NCI-H146 treated with DMSO at 0.1 percent for 48 hours (cell line): Measurements from ENCODE around the gene TMEM40.
"Not testable (repeated sequence)": the region's sequence is repeated elsewhere in the genome, so short reads cannot be mapped to it uniquely, and the experiment has no call there.

Experiments used
- DNase-seq: peaks from one replicate; lab custom pipeline; 2025; ENCODE audit not compliant: unreplicated experiment; lab: John Stamatoyannopoulos, UW

Gene TMEM40

DNA sequence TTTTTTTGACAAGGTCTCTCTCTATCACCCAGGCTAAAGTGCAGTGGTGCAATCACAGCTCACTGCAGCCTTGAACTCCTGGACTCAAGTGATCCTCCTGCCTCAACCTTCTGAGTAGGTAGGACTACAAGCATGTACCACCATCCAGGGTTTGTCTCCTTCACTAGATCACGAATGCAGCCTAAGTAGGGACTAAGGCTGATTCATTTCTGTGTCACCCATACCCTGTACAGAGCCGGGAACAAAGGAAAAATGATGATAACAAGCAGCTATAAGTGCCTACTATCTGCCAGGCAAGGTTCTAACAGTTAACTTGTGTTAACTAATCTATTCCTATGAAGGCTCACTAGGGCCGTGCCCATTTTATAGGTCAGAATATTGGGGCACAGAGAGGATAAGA lies 7.0 kb downstream of the TMEM40 start:
- DNase-seq = no peak

DNA sequence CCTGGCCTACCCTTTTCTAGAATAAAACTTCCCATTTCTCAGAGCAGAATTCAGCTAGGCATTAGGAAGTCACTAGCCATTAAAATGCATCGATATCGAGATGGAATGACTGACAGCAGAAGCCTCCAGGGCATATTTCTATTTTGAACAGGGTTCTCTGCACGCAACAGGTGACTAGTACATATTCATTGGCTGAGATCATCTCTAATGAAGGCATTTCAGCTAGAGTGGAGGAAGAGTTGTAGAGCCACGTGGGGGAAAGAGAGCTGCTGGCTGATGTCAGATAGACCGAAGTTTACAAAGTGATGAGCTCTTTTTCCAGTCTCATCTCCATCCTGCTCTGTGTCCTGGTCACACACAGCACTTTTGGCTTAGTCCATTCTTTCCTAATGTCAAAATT lies 7.5 kb downstream of the TMEM40 start:
- DNase-seq = no peak

DNA sequence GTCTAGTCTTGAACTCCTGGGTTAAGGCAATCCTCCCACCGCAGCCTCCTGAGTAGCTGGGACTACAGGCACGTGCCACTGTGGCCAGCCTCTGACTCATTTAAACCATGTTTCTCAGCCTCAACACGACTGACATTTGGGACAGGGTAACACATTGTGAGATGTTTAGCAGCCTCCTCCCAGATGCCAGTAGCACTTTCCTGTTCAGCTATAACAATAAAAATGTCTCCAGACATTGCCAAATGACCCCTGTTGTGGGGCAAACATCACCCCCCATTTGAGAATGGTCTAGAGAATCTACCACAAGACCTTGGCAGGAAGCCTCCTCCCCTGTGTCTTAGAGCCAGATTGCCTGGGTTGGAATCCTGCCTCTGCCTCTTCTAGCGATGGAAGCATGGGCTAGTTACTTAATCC lies 8.4 kb downstream of the TMEM40 start:
- DNase-seq = no peak

DNA sequence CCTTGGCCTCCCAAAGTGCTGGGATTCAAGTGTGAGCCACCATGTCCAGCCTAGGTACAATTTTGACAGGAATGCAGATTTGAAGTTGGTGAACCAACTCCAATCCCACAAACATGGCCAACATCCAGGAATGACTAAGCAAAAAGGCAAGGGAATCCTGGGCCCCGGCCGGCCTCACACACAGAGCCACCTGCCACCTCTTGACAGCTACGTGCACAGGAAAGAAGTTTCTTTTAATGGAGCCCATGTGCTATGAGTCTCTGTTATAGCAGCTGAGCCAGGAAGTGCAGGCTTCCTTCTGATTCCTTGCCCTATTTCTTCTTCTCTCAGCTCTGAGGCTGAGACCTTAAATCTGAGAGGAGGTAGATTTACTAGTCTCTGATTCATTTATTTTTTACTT lies 8.8 kb downstream of the TMEM40 start:
- no peak for DNase-seq

DNA sequence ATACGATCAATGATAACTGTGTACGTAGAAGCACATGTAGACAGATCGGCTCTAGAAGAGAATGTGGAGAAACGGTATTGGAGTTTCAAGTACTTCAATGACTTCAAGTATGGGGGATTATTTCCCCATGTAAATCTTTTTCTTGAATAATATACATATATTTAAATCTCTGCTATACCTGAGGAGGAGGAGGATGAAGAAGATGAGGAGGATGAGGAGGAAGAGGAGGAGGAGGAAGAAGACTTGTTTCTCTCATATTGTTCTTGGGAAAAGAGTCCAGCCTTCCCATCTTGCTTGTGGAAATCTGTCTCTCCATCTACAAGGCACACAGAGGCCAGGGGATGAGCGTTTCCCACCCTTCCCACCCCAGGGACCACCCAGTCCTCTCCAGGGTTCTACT lies 10.6 kb downstream of the TMEM40 start:
- no peak for DNase-seq

DNA sequence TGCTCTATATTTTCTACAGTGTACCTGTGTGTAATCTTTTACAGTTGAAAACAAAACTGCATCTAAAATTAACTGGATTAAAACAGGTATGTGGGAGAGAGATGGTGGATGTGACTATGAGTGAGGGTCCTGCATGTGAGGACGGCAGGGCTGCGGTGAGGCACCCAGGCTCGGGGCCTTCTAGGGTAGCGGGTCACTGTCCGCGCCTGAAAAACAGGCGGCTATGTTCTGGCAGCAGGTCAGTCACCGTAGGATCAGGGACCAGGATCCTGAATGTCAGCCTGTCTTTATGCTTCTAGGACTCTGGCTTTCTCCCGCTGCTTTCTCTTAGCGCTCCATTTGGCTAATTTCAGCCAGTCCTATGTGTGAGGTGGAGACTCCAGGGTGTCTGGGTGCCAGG lies 12.6 kb downstream of the TMEM40 start:
- no peak for DNase-seq

DNA sequence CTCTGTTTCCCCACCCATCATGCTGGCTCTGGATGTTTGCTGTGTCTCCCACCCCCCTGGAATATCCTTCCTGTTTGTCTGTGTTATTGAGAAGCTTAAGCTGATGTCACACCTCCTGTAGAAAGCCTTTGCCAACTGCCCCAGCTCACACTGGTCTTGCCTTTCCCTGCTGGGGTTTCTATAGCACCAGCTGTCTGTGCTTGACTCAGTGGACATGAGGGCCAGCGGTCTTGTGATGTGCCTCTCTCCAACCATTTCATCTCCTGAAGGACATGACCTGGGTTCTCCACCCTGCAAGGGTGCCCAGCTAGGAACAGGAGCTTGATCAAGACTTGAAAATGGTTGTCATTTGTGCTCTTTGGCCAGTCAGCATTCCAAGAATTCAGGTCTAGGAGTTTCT lies 14.7 kb downstream of the TMEM40 start:
- no peak for DNase-seq

DNA sequence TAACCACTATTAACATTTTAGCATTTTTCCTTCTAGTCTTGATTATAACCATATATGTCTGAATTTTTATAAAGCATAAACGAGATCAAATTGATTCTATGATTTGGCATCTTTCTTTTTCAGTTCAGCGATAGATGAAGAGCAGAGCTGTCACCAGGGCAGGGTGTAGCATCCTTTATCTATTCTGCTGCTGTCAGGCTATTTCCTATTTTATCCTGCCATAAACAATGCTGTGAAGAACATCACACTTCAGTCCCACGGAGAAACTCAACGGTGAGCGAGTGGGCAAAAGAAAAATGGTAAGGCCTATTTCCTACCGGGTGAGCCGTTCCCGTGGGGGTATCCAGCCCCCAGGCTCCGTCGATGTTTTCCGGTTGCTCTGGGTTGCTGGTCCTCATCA lies 15.5 kb downstream of the TMEM40 start:
- no peak for DNase-seq

DNA sequence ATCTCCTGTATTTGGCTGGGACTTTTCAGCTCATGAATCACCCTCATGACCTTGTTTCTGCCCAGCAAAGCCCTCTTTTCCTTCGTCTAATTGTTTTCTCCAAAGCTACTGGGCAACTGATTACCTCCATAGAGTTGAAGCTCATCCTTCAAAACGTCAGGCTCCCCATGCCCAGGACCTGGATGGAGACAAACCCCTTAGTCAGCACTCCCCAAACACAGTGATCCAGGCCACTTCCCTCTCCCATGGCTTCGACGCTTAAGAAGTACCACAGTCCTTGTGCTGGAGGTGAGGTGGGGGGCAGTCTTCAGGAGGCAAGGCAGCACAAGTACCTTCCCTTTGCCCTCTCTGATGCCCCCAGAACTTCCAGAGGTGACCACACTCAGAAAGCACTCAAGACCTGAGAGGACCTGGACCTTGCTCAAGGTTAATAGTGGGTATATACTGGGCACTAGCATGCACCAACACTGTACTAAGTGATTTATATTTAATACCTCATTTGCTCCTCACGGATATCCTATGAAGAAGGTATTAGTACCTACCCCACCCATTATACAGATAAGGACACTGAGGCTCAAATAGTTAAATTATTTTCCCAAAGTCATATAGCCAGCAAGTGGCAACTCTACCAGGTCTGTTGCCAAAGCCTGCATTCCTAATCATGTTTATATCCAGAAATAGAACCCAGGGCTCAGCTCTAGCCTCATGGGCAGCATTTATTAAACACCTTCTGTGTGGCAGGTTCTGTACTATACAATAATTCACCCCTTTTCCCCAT lies 16.5 kb downstream of the TMEM40 start:
- no peak for DNase-seq

DNA sequence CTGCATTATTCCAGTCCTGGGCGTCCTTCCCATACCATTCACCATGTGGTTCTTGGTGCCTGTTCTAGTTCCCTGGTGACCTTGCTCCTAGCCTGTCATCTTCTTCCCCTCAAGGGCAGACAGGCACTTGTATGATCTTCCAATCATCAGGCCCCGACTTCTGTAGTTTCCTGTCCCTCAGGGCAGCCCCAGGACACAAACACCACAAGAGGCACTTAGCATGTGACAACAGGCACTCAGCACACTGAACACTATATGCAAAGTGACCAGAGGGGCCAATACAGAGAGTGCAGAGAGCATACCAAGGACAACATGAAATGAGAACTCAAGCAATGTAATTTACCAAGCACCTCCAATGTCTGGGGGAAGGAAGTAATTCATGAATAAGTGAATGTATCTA lies 17.9 kb downstream of the TMEM40 start:
- DNase-seq = no peak

DNA sequence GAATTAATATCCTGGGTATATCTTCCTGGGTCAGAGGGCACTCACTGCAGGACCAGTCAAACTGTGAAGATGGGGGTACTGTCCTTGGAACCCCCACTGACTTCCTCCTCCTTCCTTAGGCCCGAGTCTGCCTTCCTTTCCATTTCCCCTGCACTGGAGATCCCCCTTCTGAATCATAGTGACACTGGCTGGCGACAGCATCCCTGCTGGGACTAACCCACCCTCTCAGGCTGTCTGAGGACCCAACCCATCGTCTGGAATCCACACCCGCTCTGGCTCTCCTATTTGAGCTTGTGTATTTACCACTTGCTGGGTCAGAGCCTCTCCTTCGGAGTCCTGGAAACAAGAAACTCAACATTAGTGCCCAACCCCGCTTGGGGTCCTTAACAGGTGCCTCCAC lies 21.2 kb downstream of the TMEM40 start:
- DNase-seq = no peak

DNA sequence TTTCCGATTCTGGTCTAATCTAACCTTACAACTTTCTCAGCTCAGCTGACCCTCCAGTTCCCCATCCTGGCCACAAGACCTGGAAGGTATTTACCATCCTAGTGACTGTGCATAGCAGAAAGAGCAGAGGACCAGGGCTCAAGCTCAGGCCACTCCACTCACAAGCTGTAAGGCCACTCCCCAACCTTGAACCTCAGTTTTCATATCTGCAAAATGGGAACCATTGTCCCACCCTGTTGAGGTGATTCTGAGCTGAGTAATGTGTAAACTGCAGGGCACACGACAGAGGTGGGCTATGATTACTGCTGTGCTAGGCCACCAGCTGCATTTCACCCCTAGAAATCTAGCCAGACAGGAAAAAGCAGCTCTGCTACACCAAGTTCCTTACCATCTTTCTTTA lies 21.7 kb downstream of the TMEM40 start:
- DNase-seq = no peak

DNA sequence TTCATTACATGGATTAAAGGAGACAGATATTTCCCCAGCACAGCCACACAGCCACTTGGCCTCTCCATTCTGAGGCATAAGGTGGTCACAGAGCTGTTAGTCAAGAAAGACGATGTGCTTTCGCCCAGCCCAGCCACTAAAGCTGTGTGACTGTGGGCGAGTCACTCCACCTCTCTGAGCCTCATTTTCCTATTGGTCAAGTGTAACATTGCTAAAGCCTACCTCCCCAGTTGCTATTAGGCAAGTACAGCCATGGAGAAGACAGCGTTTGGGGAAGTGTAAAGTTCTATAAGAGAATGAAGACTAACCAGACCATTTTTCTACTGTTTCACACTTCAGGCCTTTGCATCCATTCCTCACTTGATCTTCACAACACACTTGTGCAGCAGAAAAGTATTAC lies 24.1 kb downstream of the TMEM40 start:
- DNase-seq = no peak

DNA sequence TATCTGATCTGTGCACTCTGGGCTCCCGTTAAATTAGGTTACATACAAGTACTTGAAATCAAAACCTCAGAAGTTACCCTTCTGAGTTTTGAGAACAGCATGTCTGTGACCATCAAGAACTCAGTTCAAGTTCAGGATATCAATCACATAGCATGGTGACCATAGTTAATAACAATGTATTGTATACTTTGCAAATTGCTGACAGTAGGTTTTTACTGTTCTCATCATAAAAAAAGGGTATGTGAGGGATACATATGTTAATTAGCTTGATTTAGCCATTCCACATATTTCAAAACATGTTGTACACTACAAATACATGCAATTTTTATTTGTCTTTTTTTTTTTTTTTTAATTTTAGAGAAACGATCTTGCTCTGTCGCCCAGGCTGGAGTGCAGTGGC lies 25.5 kb downstream of the TMEM40 start:
- DNase-seq = no peak

DNA sequence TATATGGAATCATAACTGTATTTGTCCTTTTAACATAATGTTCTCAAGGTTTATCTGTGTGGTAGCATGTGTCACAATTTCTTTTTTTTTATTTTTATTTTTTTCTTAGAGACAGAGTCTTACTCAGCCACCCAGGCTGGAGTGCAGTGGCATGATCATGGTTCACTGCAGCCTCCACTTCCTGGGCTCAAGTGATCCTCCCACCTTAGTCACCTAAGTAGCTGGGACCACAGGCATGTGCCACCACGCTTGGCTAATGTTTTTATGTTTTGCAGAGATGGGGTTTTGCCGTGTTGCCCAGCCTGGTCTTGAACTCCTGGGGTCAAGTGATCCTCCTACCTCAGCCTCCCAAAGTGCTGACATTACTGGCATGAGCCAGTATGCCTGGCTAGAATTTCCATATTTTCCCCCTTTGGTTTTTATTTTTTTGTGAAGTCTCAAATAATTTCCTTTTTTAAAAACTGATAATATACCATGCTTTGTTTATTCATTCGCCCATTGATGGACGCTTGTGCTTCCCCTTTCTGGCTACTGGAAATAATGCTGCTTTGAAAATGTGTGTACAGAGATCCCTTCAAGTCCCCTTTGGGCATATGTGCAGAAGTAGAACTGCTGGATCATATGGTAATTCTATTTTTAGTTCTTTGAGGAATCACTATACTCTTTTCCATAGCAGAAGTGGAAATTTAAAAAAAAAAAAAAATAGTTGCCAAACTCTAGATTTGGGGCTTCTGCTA lies 28.4 kb downstream of the TMEM40 start:
- DNase-seq = no peak

DNA sequence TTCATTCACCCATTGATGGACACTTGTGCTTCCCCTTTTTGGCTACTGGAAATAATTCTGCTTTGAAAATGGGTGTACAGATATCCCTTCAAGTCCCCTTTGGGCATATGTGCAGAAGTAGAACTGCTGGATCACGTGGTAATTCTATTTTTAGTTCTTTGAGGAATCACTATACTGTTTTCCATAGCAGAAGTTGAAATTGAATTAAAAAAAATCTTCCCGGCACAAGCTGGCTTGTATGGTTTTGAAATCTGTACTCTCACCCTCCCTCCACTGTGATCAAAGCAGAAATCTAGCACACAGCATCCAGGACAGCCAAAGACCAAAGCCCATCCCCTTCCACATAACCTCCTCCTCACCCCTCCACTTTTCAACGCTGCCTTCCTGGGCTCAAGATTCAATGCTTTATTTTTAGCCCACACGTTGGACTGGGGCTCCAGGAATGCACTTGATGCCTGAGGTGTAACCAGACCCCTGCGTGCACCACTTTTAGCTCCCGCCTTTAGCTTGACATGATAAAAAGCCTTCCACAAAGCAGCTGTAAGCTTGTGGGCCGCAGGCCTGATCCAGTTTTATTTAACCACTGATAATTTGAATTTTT lies 29.9 kb downstream of the TMEM40 start:
- DNase-seq = no peak

DNA sequence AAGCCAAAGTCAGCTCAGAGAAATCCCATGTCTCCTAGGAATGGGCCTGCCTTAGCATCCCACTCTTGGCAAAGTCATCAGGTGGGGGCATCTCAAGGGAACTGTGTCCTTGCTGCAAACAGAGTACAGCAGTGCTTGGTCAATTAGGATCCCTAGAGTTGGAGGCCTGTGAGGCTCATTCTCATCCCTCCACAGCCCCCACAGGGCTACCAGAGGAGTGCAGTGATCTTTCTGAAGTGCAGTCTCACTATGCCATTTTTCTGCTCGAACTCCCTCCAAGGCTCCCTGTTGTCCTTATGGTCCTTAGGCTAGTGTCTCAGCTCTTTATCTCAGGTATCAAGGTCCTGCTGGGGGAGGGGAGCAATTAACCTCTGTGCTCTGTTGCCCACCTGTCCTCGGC lies 31.1 kb downstream of the TMEM40 start:
- no peak for DNase-seq

DNA sequence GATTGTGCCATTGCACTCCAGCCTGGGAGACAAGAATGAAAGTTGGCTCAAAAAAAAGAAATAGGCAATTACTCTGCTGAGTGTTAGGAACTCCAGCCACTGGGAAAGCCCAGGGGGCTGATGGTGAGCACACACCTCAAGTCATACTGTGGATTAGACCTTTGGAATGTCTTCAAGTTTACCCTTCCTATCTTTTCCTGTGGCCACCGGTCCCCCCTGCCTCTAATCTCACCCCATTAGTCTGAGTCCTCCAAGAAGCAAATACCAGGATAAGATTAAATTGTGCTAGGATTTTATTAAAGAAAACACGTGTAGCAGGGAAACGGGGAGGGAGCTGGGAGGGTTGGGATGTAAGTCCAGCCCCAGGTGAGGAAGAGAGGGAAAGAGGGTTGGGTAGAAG lies 31.6 kb downstream of the TMEM40 start:
- no peak for DNase-seq

DNA sequence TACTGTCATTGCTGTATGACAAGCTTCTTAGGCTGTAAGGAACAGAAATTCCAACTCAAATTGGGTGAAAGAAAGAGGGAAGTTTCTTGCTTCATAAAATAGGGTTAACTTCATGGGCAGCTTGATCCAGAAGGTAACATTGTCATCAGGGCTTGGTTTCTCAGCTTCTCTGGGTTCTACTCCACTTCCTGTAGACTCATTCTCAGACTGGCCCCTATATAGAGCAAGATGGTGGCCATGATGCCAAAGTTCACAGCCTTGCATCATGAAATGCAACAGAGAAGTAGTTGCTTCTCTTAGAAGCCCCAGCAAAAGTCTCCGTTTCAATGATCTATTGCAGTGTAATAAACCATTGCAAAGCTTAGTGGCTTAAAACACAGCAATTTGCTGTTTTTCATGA lies 33.6 kb downstream of the TMEM40 start:
- no peak for DNase-seq

DNA sequence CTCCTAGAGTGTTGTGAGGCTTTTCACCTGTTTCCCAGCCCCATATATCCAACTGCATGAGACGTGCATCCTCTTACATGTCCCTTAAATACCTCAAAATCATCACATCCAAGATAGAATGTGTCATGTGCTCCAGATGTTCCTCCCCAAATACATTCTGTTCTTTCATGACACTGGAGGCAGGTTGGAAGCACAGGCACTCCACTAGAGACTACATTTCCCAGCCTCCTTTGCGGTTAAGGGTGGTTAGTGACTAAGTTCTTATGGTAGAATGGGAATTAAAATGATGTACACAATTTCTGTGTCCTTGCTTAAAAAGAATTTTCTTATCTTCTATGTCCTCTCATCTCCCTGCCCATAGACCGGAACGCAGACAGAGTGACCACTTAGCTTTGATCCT lies 34.3 kb downstream of the TMEM40 start:
- no peak for DNase-seq

DNA sequence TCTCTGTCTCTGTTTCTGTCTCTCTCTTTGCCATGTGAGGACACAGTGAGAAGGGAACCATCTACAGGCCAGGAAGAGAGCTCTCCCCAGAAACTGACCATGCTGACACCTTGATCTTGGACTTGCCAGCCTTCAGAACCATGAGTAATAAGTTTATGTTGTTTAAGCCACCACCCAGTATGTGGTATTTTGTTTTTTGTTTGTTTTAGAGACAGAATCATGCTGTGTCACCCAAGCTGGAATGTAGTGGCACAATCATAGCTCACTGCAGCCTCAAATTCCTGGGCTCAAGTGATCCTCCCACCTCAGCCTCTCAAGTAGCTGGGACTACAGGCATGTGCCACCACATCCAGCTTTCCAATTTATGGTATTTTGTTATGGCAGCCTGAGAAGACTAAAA lies 35.7 kb downstream of the TMEM40 start:
- DNase-seq = not testable (repeated sequence)

DNA sequence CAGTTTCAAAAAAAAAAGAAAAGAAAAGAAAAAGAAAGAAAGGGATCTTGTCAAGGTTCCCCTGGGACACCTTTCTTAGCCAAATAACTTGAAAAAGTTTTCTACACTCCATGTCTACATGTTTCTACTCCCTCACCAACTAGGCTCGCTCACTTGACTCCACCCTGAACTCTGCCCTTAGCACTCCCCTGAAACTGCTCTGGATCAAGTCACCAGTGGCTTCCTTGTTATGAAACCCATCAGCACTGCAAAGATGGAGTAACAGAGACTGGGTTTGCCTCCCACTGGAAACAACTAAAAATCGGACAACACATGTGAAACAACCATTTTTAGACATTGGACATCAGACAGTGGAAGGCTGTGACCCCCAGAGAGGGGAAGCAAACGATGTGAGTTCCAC lies 36.8 kb downstream of the TMEM40 start:
- DNase-seq = no peak
